HK-2 (cell line): Measurements from ENCODE around the gene MRPL27.
"Not testable (repeated sequence)": the region's sequence is repeated elsewhere in the genome, so short reads cannot be mapped to it uniquely, and the experiment has no call there.

Experiments
- DNase-seq: peaks from one replicate; pipeline ENCODE4 v3.0.0-alpha.2; 2018; ENCODE audit not compliant: unreplicated experiment

Gene MRPL27

GRCh38 chr17:50372758-50373556 is at the start of gene MRPL27, which contains the start of gene EME1:
MRPL27 (minus strand) TSS chr17:50373184; CDS start chr17:50373170, 14 bp downstream.
EME1 (plus strand) TSS chr17:50373229; CDS start chr17:50375209, 1,980 bp downstream.
- DNase-seq, result peak; percentile 87

- DNase-seq, result no peak
Measured at GRCh38 chr17:50422738-50423137, 49.8 kb upstream of the MRPL27 start.

GRCh38 chr17:50421308-50422051 is 48.5 kb upstream of the MRPL27 start:
- no peak for DNase-seq

- DNase-seq, result no peak
Measured at GRCh38 chr17:50420419-50421112, 47.6 kb upstream of the MRPL27 start.

GRCh38 chr17:50419577-50419976 is 46.6 kb upstream of the MRPL27 start:
- DNase-seq, result not testable (repeated sequence)

- no peak for DNase-seq
Measured at GRCh38 chr17:50414808-50415207, 41.8 kb upstream of the MRPL27 start.

- DNase-seq, result no peak
Measured at GRCh38 chr17:50412188-50412732, 39.3 kb upstream of the MRPL27 start.

GRCh38 chr17:50407921-50408320 is 34.9 kb upstream of the MRPL27 start:
- no peak for DNase-seq

GRCh38 chr17:50406578-50406977 is 33.6 kb upstream of the MRPL27 start:
- no peak for DNase-seq

- not testable (repeated sequence) for DNase-seq
Measured at GRCh38 chr17:50405351-50405750, 32.4 kb upstream of the MRPL27 start.

GRCh38 chr17:50399591-50399990 is 26.6 kb upstream of the MRPL27 start:
- DNase-seq, result not testable (repeated sequence)

GRCh38 chr17:50398672-50399071 is 25.7 kb upstream of the MRPL27 start:
- not testable (repeated sequence) for DNase-seq

GRCh38 chr17:50397919-50398285 is 24.9 kb upstream of the MRPL27 start:
- DNase-seq, result no peak

- peak; percentile 93 for DNase-seq
Measured at GRCh38 chr17:50397111-50397918, 24.3 kb upstream of the MRPL27 start, which contains the start of gene LRRC59. LRRC59 (minus strand) TSS chr17:50397523; CDS start chr17:50397317, 206 bp downstream.

- DNase-seq, result peak; percentile 39
Measured at GRCh38 chr17:50396261-50397110, 23.5 kb upstream of the MRPL27 start.

GRCh38 chr17:50394711-50395110 is 21.7 kb upstream of the MRPL27 start:
- DNase-seq, result no peak

GRCh38 chr17:50393700-50394099 is 20.7 kb upstream of the MRPL27 start:
- no peak for DNase-seq

GRCh38 chr17:50392621-50393020 is 19.6 kb upstream of the MRPL27 start:
- no peak for DNase-seq

- DNase-seq, result no peak
Measured at GRCh38 chr17:50389534-50389933, 16.6 kb upstream of the MRPL27 start.

- no peak for DNase-seq
Measured at GRCh38 chr17:50388728-50389127, 15.7 kb upstream of the MRPL27 start.
